ENCODE measurements around the gene INSYN2B. TPM values are rescaled to one million over a fixed set of nuclear protein-coding genes. Genes with fewer than 3 reads are reported as not detected.

INSYN2B gene
- total RNA-seq, 1 donor from 2014 or later = 0.12 TPM

DNA sequence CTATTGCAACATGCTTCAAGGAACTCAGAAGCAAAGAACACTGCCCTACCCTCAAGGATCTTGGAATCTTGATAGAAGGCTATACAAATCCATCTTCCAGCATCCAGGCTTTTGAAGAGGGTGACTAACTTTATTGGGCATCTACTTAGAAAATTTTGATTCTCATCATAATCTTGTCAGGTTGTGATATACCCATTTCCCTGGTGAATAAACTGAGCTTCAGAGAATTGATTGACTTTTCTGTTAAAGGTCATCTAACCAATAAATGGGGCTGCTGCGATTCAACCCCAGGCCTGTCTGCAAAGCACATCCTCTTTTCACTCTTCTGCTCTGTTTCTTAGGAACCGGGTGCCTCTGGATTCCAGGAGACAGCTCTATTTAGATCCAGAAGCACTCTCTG lies 19.9 kb upstream of the INSYN2B start:
- no peak overlapping the region for H3K27ac Mint-ChIP-seq
- H3K4me1 Mint-ChIP-seq (ENCODE audit: low read depth) = no peaks in the 10 kb centered on the region
- no peaks in the 10 kb centered on the region for H3K36me3 Mint-ChIP-seq (ENCODE audit: insufficient read depth)
- peaks cover 12% of the 10 kb centered on the region for H3K27me3 Mint-ChIP-seq
- H3K9me3 Mint-ChIP-seq (ENCODE audit: low read depth) = no peaks in the 10 kb centered on the region
- TF ChIP-seq, protein P1, sequence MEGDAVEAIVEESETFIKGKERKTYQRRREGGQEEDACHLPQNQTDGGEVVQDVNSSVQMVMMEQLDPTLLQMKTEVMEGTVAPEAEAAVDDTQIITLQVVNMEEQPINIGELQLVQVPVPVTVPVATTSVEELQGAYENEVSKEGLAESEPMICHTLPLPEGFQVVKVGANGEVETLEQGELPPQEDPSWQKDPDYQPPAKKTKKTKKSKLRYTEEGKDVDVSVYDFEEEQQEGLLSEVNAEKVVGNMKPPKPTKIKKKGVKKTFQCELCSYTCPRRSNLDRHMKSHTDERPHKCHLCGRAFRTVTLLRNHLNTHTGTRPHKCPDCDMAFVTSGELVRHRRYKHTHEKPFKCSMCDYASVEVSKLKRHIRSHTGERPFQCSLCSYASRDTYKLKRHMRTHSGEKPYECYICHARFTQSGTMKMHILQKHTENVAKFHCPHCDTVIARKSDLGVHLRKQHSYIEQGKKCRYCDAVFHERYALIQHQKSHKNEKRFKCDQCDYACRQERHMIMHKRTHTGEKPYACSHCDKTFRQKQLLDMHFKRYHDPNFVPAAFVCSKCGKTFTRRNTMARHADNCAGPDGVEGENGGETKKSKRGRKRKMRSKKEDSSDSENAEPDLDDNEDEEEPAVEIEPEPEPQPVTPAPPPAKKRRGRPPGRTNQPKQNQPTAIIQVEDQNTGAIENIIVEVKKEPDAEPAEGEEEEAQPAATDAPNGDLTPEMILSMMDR (IDR thresholded peaks at IDR 0.05; ENCODE audit: unreplicated experiment) = no peak
- H3K4me3 Mint-ChIP-seq (ENCODE audit: low read depth) = no peak overlapping the region
- DNase-seq (ENCODE audit: low spot score, unreplicated experiment) = no peak

DNA sequence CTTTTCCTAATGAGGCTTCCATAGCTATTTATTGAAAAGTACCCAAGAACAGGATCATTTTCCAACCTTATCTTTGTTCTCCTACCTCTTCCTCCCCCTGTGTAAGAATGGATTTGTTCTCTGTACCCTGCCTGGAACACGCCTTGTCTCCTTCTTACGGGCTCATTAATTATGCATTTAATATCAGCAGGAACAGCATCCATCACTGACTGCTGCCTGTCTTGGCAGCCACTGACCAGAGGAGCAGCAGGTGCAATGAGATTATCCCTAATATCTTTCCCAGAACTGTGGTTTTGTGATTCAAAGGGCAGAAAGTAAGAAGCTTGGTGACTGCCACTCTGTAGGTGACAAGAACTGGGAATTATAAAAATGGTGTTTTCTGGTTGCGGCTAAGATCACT lies 19.3 kb upstream of the INSYN2B start:
- no peaks in the 10 kb centered on the region for H3K4me1 Mint-ChIP-seq (ENCODE audit: low read depth)

DNA sequence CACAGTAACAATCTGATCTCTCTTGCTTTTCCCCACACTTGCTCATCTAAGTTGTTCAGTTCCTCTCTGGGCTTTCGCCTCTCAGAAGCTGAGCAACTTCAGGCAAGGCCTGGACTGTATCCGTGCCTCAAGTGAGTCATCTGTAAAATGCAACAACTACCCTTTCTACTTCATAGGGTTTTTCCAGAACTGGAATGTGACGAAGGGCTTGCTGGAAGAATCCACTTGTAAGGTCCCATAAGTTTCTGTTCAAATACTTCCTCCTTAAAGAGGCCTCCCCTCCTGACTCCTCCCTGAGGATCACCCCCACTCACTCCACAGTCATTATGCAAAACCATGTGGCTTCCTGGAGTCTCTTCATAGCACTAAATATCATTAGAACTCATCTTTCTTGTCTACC lies 17.5 kb upstream of the INSYN2B start:
- TF ChIP-seq, protein P1 (IDR thresholded peaks at IDR 0.05; ENCODE audit: unreplicated experiment) = no peak
- H3K27ac Mint-ChIP-seq = no peak overlapping the region
- no peak for DNase-seq (ENCODE audit: low spot score, unreplicated experiment)

More for the DNA sequence above, 19.3 kb upstream of the INSYN2B start:
- DNase-seq (ENCODE audit: low spot score, unreplicated experiment) = no peak
- Mint-ChIP-seq H3K9me3 (ENCODE audit: low read depth) (no peaks in the 10 kb centered on the region), H3K36me3 (ENCODE audit: insufficient read depth) (no peaks in the 10 kb centered on the region), H3K27ac (no peak overlapping the region), H3K27me3 (peaks cover 14% of the 10 kb centered on the region), H3K4me3 (ENCODE audit: low read depth) (no peak overlapping the region)
- TF ChIP-seq, protein P1 (IDR thresholded peaks at IDR 0.05; ENCODE audit: unreplicated experiment) = no peak

DNA sequence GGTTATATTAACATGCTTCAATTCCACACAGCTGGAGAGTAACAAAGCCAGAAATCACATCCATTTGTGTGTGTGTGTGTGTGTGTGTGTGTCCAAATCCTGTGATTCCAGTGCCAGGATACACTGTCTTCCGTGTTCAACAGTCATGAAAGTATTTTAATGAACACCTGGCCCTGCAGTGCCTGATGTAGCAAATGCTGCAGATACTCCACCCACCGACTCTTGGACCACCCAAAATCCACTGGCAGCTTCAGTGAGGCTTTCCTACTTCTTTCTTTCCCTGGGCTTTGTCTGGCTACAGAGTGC lies 13.1 kb upstream of the INSYN2B start:
- Mint-ChIP-seq H3K4me1 (ENCODE audit: low read depth) (peaks cover 7% of the 10 kb centered on the region), H3K27ac (no peak overlapping the region), H3K9me3 (ENCODE audit: low read depth) (no peaks in the 10 kb centered on the region), H3K4me3 (ENCODE audit: low read depth) (no peak overlapping the region), H3K36me3 (ENCODE audit: insufficient read depth) (no peaks in the 10 kb centered on the region), H3K27me3 (peaks cover 31% of the 10 kb centered on the region)
- no peak for DNase-seq (ENCODE audit: low spot score, unreplicated experiment)
- TF ChIP-seq, protein P1 (IDR thresholded peaks at IDR 0.05; ENCODE audit: unreplicated experiment) = no peak

More for the DNA sequence above, 17.5 kb upstream of the INSYN2B start:
- Mint-ChIP-seq H3K4me3 (ENCODE audit: low read depth) (no peak overlapping the region), H3K4me1 (ENCODE audit: low read depth) (peaks cover 2% of the 10 kb centered on the region), H3K9me3 (ENCODE audit: low read depth) (no peaks in the 10 kb centered on the region), H3K27me3 (peaks cover 25% of the 10 kb centered on the region), H3K36me3 (ENCODE audit: insufficient read depth) (no peaks in the 10 kb centered on the region)

DNA sequence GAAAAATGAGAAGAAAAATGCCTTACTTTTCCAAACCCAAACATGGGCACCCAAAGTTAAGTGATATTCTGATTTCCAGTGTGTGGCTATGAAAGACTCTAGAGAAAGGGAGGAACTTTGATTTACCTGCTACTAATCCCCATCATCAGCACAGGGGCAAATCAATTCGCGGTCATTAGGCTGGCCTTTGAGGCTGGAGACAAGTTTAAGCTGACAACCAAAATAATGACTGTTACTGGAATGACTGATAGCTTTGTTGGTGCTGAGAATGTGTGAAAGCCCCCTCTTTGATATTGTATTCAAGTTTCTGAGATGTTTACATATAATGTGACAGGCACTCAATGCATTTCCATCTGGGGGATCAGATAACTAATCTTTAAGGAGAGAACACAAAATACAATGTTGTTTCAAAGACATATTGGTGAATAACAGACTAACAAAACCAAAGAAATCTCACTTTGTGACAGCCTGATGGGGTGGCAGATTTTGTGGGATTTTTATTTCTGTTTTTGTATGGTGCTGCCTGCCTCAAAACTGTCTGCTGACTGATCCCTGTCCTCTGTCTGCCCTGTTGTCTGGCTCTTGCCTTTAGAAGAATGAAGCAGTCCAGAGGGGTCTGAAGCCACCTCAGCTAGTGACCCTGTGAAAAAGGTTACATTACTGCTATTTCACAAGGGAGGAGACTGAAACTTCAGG lies 12.6 kb upstream of the INSYN2B start:
- H3K4me1 Mint-ChIP-seq (ENCODE audit: low read depth) = peaks cover 7% of the 10 kb centered on the region
- H3K4me3 Mint-ChIP-seq (ENCODE audit: low read depth) = no peak overlapping the region
- TF ChIP-seq, protein P1 (IDR thresholded peaks at IDR 0.05; ENCODE audit: unreplicated experiment) = no peak
- H3K27ac Mint-ChIP-seq = no peak overlapping the region
- H3K27me3 Mint-ChIP-seq = peaks cover 28% of the 10 kb centered on the region
- H3K36me3 Mint-ChIP-seq (ENCODE audit: insufficient read depth) = no peaks in the 10 kb centered on the region
- no peaks in the 10 kb centered on the region for H3K9me3 Mint-ChIP-seq (ENCODE audit: low read depth)
- no peak for DNase-seq (ENCODE audit: low spot score, unreplicated experiment)

Measured in progenitor cell of endocrine pancreas (in vitro differentiated cells).